HG03469 (cell line): ENCODE measurements around the gene SMG7.

Source experiments
- ATAC-seq: cut with Tn5 transposase; IDR thresholded peaks from one replicate; pipeline ENCODE4 v1.9.1; 2021; ENCODE audit warnings: mild to moderate bottlenecking, moderate library complexity, moderate number of reproducible peaks; ENCODE audit not compliant: unreplicated experiment

Gene SMG7

DNA sequence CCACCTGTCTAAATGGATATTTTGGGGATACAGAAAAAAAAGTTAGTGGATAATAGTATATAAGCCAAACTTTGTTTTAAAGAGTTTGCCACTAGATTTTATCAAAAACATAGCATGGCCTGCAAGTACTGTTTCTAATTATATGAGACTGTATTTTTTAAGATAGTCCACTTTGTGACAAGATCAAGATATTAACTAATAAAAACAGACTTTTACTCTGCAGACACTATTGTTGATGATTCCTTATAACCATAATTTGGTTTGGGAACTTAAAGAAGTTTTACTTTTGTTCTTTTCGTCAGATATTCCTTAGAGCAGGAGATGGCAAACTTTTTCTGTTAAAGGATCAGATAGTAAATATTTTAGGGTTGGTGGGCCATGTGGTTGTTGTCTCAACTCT, 36.4 kb downstream of the SMG7 start:
- no peak for ATAC-seq

DNA sequence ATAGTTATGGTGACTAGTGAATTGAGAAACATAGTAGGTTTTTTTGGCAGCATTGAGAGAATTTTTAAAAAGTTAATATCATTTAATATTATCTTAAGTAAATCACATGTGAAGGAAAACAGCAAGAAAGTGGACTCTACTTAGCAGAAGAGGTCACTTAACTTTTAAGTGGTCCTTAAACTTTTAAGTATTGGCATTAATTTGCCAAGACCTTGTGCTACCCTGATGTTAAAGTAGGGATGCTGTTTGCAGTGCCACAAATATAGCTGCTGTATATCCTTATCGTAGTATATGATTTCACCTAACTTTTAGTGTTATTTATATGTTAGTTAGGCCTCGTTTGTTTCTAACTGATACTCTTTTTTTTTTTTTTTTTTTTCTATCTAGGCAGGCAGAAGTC, 40.2 kb downstream of the SMG7 start:
- ATAC-seq, result no peak

DNA sequence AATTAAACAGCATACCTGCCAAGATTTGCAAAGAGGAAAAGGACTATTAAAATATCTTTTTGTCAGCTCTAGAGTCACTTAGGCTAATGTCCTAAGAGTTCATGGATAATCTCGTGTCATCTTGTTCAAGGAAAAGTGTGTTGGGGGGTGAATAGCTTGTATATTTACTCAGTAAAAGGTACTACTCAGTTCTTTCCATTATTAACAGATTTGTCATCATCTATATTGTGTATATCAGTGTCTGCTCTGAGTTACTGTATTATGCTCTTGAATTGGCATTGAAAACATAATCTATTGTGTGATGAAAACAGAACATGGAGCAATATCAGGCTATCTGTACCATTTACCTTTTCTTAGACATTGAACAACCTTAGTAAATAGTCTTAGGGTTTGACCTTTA, 41.9 kb downstream of the SMG7 start:
- ATAC-seq, result no peak

DNA sequence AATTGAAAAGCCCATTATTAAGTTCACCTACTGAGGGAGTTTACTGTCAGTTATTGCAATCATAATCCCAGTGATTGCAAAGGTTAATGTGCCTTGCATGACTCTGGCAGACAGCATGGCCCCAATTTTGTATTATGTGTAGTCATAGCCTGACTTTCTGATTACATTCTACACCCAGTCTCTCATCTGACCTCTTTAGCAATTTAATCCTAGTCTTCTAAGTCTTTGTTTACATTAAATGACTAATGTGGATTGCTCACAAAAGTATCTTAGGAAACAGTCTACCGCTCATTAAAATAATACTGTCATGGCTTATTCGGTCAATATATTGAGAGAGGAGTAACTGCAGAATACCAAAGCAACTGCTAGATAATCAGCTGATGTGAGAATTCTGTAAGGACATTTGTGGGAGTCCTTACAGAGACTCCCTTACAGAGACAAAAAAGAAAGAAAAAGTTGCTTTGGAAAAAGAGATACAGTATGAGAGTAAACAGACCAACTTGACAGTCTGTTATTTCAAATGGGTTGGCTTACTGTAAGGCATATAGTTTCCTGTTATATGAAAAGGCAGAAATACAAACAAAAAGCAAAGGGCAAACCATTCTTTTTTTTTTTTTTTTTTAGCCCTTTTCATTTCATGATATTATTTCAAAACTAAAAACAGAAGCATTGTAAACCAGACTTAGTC, 42.8 kb downstream of the SMG7 start:
- ATAC-seq, result no peak

DNA sequence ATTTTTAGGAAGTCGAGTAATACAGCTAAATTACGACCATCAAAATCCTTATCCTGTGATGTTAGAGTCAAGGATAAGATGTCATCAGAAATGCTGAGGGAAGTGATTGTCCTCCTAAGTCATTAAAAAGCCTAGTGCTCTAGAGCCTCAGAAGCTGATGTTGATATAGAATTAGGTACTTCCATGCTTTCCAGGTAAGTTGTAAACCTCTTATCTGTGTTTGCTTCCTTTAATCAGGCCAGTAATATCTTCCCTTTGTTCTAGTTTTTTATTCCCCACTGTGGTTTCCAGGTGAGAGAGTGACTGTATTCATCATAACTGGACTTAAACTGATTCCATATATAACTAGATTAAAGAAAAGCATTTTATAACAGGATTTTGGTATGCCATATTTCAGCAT, 44.4 kb downstream of the SMG7 start:
- ATAC-seq, result no peak

DNA sequence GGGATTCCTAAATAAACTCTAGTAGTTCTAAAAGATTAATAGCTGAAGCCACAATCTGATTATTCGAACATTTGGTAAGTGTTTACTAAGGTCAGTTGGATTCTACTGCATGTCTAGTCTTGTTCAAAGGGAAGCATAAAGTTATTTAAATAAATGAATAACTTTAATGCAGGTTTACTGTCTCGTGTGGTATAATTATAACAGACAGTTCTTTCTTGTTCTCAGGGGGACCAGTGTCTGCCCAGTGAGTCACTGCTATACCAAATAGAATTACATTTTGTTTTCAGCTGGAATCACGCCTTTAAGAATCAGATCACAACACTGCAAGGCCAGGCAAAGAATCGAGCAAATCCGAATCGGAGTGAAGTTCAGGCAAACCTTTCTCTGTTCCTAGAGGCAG, 45.1 kb downstream of the SMG7 start:
- no peak for ATAC-seq

DNA sequence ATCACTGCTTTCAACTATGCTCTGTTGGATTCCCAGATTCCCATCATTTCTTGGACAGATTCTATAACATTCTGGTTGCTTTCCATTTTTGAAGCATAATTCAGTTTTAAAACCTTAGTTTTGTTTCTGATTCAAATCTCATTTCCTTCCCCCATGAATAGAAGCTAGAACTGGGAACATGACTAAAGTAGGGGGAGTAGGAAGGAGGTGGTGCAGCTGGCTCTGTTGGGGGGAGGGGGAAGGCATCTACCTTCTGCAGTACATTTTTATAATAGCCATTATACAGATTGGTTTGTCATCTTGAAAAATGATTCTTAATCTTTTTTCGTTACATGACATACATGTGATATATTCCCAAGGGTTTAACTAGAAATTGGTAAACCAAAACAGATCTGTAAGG, 48.1 kb downstream of the SMG7 start:
- ATAC-seq, result no peak

DNA sequence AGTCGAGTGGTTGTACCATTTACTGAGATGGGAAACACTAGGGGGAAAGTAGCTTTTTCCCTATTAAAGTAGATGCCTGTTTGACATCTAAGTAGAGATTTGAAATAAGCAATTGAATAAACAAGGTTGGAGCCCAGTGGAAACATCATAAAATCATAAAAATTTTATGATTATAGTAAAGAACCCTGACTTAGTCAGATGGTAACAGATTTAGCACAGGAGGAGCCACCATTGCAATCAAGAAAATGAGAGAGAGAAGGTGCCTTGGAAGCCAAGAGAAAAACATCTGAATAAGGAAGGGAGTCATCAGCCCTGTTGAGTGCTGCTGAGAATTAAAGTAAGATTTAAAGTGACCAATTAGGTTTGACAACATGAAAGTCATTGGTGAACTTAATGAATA, 49.8 kb downstream of the SMG7 start:
- no peak for ATAC-seq

DNA sequence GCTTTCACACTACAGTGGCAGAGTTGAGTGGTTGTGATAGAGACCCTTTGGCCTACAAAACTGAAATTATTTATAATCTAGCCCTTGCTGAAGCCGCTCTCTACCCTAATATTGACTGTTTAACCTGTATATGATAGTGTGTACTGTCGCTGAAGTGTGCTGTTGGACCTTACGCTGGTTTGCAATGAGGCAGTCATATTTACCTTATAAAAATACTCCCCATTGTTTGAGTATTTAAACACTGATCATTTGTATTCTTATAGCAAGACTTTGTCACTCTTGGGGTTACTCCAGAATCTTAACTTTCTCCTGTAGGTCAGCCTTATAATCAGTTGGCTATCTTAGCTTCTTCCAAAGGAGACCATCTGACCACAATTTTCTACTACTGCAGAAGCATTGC, 56.3 kb downstream of the SMG7 start:
- no peak for ATAC-seq

DNA sequence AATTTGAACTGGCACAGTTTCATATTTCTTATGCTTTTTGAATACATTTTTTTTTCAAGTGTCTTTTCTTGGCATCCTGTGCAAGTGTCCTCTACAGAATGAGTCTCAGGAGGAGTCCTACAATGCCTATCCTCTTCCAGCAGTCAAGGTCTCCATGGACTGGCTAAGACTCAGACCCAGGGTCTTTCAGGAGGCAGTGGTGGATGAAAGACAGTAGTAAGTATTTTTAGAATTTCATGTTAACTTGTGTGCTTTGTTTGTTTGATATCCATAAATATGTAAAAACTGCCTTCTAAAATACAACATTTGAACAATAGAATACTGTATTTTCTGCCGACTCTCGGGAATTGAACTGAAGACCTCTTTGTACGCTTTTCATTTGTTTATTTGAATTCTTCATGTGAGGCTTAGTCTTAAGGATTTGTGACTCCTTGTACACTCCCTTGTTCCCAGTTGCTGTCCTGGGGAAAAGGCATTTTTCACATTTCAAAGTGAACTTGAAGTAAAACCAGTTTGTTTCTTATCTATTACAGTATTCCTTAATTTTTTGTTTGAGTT, 61.4 kb downstream of the SMG7 start:
- no peak for ATAC-seq

DNA sequence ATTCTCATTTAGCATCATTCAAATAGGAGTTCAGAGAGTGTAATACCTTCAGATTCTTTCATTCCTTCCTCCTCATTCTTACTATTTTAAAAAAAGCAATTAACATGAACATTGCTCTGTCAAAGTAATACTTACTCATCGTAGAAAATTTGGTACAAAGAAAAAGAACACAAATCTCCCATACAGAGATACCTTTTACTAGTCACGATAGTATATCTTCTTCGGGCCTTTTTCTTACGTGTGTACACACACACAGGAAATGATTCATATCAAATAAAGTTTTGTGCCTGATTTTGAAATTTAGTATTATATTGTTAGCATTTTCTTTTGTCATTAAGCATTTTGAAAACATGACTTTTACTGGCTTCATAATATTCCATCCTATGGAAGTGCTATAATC, 65.1 kb downstream of the SMG7 start:
- ATAC-seq, result no peak

DNA sequence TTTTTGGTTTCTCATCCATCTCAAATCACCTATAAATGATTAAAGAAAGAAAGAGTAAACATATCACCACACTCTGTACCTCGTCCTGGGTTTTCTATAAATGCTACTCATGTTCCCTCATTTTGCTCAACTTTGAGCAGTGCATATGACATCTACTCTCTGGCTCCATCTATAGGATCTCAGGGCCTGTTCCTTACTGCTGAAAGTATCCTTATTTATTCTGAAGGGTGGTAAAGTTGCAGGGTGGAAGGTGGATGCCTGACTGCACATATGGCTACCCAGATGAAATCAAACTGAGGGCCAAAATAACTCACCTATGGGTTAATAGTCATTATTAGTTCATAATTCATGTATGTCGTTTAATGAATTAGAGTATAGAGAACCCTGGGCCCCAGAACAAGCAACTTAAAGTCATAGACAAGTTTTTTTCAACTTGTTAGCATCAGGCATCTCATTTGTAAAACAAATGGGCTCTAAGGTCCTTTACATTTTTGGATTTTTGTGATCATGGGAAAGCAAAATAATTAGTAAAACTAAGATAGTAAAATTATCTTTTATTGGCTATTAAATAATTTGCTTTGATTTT, 71.4 kb downstream of the SMG7 start:
- no peak for ATAC-seq

DNA sequence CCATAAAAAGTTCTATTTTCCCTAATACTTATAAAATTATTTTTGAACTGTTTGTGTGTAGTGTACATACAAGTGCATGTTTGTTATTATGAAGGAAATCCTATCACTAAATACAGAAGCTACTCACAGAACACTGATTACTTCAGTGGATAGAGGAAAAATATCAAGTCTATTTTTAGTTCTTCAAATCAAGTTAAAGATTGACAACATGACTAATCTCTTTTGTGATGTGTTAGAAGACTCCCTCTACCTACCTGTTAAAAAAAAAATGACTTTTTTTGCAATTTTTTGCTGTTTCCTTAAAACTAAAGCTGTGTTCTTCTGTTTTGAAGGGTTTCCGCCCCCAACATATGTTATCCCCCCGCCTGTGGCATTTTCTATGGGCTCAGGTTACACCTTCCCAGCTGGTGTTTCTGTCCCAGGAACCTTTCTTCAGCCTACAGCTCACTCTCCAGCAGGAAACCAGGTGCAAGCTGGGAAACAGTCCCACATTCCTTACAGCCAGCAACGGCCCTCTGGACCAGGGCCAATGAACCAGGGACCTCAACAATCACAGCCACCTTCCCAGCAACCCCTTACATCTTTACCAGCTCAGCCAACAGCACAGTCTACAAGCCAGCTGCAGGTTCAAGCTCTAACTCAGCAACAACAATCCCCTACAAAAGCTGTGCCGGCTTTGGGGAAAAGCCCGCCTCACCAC, 72.4 kb downstream of the SMG7 start:
- ATAC-seq, result no peak

DNA sequence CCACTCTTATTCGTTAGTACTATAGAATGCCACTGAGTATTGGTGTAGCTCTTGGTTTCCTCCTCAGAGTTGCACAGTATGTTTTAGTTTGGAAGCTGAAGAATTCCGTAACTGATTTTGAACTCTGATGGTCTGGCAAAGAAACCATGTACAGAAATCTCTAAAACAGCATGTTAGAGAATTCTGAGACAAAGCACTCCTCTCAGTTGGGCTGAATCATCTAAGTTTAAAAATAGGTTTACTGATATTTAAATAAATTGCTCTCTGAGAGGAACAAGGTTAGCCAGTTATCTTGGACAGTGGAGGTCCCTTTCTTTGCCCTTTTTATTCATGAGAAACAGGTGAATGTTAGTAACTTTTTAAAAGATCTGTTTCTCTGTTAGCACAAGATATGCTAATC, 74.1 kb downstream of the SMG7 start:
- no peak for ATAC-seq

DNA sequence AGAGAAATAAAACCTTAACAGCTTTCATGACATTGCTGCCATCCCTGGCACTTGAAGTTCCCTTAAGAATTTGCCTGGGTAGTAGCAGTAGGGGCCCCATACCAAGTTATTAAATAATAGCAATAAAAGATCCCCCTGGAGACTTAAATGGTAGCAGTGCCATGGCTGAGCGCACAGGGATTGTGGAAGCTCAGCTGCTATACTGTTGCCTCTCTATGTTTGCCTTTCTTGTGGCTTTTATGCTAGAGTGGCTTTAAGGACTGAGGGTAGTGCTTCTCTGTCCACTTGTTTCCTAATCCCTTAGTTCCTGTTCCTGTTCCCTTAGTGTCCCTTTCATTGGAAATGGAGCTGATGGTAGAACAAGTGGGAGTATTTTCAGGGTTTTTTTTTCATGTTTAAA, 75.8 kb downstream of the SMG7 start:
- no peak for ATAC-seq

DNA sequence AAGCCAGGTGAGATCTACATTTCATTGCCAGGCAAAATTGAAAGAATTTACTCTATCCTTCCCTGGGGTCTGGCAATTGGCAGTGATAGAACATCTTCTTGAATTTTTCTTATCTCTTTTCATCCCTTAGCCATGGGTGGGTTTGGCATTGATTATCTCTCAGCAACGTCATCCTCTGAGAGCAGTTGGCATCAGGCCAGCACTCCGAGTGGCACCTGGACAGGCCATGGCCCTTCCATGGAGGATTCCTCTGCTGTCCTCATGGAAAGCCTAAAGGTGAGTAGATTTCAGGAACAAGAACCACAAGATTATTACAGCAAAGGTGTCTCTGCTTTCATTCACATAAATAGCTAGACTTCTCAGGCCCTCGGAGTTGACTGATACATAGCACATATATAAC, 78.6 kb downstream of the SMG7 start:
- ATAC-seq, result no peak

DNA sequence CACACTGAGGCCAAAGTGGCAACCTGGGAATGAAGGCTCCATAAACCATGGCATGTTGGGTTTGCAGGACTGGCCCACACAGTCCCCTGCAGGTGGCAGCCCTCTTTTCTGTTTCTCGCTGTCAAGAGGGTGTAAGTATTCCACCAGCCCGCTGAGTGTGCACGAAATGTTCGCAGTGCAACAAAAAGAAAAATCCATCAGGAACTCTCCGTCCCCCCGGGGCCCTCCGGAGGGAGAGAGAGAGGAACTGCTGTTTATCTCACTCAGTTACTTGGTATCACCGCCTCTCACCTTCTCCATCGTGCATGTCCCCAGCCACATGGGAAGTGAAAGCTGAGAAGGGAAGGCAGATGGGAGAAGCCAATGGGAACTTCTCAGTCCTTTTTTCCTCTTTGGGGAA, 79.6 kb downstream of the SMG7 start:
- ATAC-seq, result no peak

DNA sequence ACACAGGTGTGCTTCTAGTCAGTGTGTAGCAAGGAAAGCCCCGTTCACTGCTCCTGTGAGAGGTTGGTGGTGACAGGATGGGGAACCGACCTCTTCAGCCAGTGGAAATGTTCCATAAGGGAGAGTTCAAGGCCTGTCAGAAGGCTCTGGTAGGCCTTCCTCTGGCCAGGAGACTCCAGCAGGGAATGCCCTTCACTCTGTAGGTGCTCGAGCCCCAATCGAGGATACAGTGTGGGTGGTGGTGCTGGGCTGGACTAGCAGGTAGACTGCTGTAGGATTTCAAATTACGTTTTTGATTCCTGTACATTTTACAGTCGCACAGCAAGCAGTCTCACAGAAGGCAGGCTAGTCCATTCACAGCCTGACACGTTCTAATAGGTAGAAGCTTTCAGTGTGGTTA, 80.1 kb downstream of the SMG7 start:
- no peak for ATAC-seq

DNA sequence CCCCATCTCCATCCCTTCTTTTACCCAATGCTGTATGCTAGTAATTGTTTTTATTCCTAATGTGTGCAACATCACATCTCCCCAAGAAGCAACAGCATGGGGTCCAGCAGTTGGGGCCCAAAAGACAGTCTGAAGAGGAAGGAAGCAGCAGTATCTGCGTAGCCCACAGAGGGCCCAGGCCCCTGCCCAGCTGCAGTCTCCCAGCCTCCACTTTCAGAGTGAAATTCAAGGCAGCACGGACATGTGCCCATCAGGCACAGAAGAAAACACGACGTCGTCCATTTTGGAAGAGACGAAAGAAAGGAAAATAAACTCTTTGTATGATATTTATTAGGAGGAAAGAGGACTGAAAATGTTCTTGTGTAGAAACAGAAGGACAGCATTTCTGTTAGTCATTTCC, 80.6 kb downstream of the SMG7 start:
- no peak for ATAC-seq

DNA sequence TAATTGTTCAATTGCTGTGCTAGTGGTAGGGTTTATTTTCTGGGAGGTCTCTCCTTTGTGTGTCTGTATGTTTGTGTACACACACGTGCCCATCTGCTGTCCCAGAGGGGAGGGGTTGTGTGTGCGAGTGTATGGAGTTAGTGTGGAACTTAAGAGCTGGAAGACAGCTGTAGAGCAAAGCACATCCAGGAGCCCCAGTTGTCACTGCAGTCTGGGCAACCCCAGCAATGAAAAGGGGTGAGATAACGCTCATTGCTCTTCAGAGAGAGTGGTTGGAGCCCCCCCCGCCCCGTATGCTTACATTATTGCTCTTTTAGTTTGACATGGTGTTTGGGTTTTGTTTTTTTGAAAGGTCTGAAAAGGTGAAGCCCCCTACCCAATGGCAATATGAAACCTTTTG, 81.0 kb downstream of the SMG7 start:
- ATAC-seq, result no peak

DNA sequence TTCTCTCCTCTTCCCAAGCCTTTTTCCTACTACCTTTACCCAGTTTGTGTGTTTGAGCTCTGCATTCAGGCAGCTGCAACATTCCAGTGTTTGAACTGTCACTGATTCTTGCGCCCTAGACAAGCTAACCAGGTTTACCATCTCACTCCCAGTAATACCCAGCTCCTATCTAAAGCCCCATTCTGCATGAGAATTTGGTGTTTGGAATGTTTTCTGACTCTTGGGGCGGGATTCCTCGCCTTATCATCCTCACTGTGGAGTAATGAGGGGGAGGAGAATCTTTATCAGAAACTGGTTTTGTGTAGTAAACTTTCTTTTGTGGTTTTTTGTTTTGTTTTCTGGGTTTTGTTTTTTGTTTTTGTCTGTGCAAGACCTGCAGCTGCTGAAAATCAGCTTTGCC, 81.5 kb downstream of the SMG7 start:
- no peak for ATAC-seq

DNA sequence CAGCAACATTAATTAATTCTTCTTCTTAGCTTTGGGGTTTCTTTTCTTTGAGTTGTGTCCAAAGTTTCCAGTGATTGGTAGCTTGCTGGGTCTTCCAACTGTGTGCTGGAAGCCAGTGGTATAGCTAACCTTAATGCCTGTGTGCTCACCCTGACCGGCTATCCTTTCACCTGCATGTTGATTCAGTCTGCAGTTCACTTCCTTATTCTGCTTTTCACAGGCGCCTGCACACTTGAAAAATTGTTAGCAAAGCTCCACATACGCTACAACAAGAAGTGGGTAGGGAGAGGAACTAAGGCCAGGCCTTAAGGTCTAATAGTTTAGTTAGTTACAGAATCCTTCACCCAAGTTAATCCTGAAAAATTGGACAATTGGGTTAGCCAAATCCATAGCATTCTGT, 82.3 kb downstream of the SMG7 start:
- ATAC-seq, result no peak
